SK-N-SH treated with all-trans-retinoic acid at 6 μM for 48 hours (cell line): Measurements from ENCODE around the gene PDE4B.

Experiments used
- CSDC2 ChIP-seq: fragments of 250-450 bp; sonication (Bioruptor Pico); IDR thresholded peaks from 2 replicates; pipeline ENCODE4 v1.5.0; 2020; ENCODE audit warnings: mild to moderate bottlenecking, moderate library complexity
- SNAI2 ChIP-seq: fragments of 250-450 bp; sonication (Bioruptor Pico); IDR thresholded peaks from 2 replicates; pipeline ENCODE4 v1.5.0; 2020; ENCODE audit warnings: mild to moderate bottlenecking, moderate library complexity
- TCF4 ChIP-seq: fragments of 250-450 bp; sonication (Bioruptor Pico); IDR thresholded peaks from 2 replicates; pipeline ENCODE4 v1.8.0; 2021; ENCODE audit warnings: mild to moderate bottlenecking, moderate library complexity, borderline replicate concordance
- TOX ChIP-seq: fragments of 250-450 bp; sonication (Bioruptor Pico); IDR thresholded peaks from 2 replicates; pipeline ENCODE4 v1.8.0; 2021; ENCODE audit warnings: mild to moderate bottlenecking, moderate library complexity, borderline replicate concordance

GRCh38 chr1:66349242-66349641, 556.5 kb downstream of the PDE4B start:
- TF ChIP-seq CSDC2 (no peak), TOX (CRISPR knock-in tag) (no peak), SNAI2 (CRISPR knock-in tag) (no peak), TCF4 (no peak)
